ENCODE data around the gene OBSCN.

DNA sequence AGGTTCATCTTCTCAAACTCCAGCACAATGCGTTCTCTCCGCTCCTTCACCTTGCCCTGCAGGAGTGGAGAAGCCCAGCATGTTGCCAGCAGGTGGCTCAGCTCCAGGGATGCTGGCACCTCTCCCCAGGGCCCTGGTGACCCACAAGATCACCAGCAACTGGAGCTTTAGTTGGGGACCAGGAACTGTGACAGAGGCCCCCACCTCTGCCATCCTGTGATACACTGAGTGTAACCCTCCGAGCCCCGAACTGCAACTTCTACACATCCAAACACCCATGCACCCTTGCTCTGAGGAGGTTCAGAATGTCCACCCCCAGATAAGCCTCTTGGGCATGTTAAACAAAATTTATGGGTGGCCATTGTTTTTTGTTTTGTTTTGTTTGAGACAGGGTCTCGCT lies 203.3 kb downstream of the OBSCN start:
- TF ChIP-seq POLR2A (IDR thresholded peaks at IDR 0.05; ENCODE audit: low read depth, low read length) (no peak), POLR2AphosphoS5 (IDR thresholded peaks at IDR 0.05; ENCODE audit: low read depth, low read length) (no peak), SPI1 (IDR thresholded peaks at IDR 0.05; ENCODE audit: low read depth, low read length) (no peak), POU2F2 (IDR thresholded peaks at IDR 0.05; ENCODE audit: low read depth, low read length) (no peak), TAF1 (IDR thresholded peaks at IDR 0.05; ENCODE audit: low read depth, low read length) (no peak), PAX5 (IDR thresholded peaks at IDR 0.05; ENCODE audit: insufficient read depth, low read length, severe bottlenecking) (no peak)

Measured in GM12891 (cell line).